Measurements from ENCODE around the gene TRPM4.

GRCh38 chr19:49148784-49149651 is 8.6 kb upstream of the TRPM4 start:
- TF ChIP-seq, protein P1, sequence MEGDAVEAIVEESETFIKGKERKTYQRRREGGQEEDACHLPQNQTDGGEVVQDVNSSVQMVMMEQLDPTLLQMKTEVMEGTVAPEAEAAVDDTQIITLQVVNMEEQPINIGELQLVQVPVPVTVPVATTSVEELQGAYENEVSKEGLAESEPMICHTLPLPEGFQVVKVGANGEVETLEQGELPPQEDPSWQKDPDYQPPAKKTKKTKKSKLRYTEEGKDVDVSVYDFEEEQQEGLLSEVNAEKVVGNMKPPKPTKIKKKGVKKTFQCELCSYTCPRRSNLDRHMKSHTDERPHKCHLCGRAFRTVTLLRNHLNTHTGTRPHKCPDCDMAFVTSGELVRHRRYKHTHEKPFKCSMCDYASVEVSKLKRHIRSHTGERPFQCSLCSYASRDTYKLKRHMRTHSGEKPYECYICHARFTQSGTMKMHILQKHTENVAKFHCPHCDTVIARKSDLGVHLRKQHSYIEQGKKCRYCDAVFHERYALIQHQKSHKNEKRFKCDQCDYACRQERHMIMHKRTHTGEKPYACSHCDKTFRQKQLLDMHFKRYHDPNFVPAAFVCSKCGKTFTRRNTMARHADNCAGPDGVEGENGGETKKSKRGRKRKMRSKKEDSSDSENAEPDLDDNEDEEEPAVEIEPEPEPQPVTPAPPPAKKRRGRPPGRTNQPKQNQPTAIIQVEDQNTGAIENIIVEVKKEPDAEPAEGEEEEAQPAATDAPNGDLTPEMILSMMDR (conservative IDR thresholded peaks at IDR 0.05; ENCODE audit: low read depth, low read length) = no peak
- TF ChIP-seq EZH2phosphoT487 (IDR thresholded peaks at IDR 0.05; ENCODE audit: borderline replicate concordance, low read length) (no peak), EZH2 (IDR thresholded peaks at IDR 0.05; ENCODE audit: low read length, unreplicated experiment) (no peak)

Measured in PC-3 (cell line).